Measurements from ENCODE around the gene XPR1.

Gene XPR1

DNA sequence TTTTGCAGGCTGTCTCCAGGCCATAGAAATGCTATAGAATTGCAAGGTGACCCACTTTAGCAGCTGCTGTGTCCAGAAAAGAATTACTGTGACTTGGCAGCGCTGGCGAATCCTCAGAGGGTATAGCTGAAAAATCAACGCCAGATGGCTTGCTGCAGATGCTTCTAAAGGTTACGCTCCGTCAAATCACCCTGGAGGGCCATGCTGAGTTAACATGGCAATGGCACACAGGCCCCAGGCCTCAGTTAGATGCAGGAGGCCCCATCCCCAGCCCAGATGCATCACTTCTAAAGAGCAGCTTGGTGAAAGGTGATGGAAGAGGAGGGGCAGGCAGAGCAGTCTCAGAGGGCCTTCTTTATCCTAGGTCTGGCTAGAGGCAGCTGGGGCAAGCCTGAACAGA is 298.9 kb downstream of the XPR1 start:
- DNase-seq (ENCODE audit: low read depth in 2 of 2) = no peak

DNA sequence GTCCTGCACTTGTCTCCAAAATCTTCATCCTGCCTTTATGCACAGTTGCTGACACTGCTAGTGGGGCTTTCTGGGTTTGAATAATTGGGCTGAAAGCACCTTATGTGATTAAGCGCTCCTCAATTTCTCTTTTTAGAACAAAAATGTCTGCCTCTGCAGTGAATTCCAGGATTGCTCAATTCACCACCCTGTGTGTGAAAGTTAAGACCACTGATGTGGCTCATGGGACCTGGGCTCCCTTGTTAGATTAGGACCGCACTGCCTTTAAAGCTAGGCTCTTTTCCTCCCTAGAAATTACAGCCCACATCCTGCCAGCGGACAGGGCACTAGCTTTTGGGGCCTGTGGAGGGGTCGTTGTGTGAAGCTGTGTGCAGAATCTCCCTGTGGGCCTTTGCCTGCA is 299.7 kb downstream of the XPR1 start:
- DNase-seq (ENCODE audit: low read depth in 2 of 2) = no peak

GRCh38 chr1:180932378-180932777 is 300.6 kb downstream of the XPR1 start:
- DNase-seq (ENCODE audit: low read depth in 2 of 2) = no peak

GRCh38 chr1:180933141-180933540 is 301.3 kb downstream of the XPR1 start:
- no peak for DNase-seq (ENCODE audit: low read depth in 2 of 2)

DNA sequence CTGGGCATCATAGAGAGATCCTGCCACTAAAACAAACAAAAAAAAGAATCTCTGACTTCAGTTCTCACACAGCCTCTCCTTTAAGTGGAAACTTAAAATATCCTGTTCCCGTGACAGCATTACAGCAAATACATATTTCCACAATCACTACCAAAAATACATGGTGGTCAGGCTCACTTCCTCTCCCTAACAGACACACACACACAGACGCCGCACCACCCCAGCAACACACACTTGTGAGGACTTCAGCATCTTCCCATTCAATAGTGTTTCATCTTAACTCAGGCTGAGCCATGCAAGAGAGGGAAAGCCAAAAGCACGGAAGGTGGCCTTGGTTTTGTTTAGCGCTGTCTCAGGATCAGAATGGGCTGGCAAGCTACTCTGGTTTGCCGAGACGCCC is 302.7 kb downstream of the XPR1 start:
- DNase-seq (ENCODE audit: low read depth in 2 of 2) = no peak

GRCh38 chr1:180935326-180936109 is 303.7 kb downstream of the XPR1 start:
- no peak for DNase-seq (ENCODE audit: low read depth in 2 of 2)

GRCh38 chr1:180936110-180937011 is 304.5 kb downstream of the XPR1 start:
- no peak for DNase-seq (ENCODE audit: low read depth in 2 of 2)

- DNase-seq (ENCODE audit: low read depth in 2 of 2) = no peak
These were observed 305.2 kb downstream of the XPR1 start for GRCh38 chr1:180937012-180937372.

DNA sequence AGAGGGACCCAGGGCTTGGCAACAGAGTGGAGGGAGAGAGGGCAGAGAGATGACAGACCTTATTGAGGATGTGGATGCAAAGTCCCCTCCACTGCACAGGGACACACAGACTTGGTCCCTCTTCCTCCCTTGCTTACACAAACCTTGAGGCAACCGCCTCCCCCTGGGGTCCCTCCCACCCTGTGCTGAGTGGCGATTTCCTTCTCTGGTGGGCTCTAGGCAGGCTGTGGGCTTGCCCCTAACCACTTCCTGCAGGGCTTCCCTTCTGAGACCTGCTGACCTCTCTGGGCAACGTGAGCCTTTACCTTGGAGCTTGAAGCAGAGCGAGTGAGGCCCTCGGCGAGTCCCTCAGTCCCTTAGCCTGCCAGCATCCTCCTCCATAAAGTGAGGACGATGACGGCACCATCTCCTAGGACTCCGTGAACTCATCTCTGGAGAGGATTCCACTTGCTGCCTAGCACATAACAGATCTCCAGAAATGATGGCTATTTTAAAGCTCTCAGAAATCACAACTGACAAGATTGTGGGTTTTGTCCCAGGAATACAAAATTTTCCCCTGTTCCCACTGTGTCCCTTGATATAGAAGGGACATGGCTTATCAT is 305.9 kb downstream of the XPR1 start:
- DNase-seq (ENCODE audit: low read depth in 2 of 2) = no peak

- DNase-seq (ENCODE audit: low read depth in 2 of 2) = no peak
These were observed 307.4 kb downstream of the XPR1 start for GRCh38 chr1:180939073-180939710.

GRCh38 chr1:180939711-180940103 is 307.9 kb downstream of the XPR1 start:
- DNase-seq (ENCODE audit: low read depth in 2 of 2) = no peak
